ENCODE measurements around the gene ATOH8.

Gene ATOH8

GRCh38 chr2:85803704-85804425 is 50.1 kb downstream of the ATOH8 start:
- no peak for DNase-seq (ENCODE audit: low read depth, low spot score)
- H3K4me3 ChIP-seq (ENCODE audit: low read length) = no peak overlapping the region
- no peaks in the 10 kb centered on the region for H3K9me3 ChIP-seq (ENCODE audit: control insufficient read depth, insufficient read depth, low read length)
- no CpG with 5 or more reads among the region's 10 CpGs for WGBS (ENCODE audit: insufficient coverage, insufficient read length)
- no peak overlapping the region for H3K27ac ChIP-seq (ENCODE audit: low read length)
- no peaks in the 10 kb centered on the region for H3K36me3 ChIP-seq (ENCODE audit: control insufficient read depth, insufficient read depth, low read length)
- no peaks in the 10 kb centered on the region for H3K27me3 ChIP-seq (ENCODE audit: control insufficient read depth, insufficient read depth, low read length)
- no peaks in the 10 kb centered on the region for H3K4me1 ChIP-seq (ENCODE audit: control insufficient read depth, insufficient read depth, low read length)

DNA sequence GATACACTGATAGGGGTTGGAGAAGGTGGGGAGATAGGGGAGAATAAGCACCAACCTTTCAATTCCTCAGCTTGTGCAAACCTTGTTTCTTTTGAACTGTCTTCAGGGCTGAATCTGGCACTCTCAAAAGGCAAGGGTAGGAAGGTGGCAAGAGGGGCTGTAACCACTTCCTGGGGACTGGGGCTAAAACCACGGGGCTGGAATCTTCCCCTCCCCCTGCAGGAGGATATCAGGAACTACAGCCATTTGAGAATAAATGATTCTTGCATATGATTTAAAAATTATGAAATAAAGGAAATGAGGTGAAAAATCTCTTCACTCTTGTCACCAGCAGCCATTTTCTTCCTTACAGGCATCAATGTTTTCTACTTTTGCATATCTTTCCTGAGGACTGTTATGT is 50.8 kb downstream of the ATOH8 start:
- no CpG with 5 or more reads among the region's 1 CpG for WGBS (ENCODE audit: insufficient coverage, insufficient read length)
- H3K9me3 ChIP-seq (ENCODE audit: control insufficient read depth, insufficient read depth, low read length) = no peaks in the 10 kb centered on the region
- H3K4me1 ChIP-seq (ENCODE audit: control insufficient read depth, insufficient read depth, low read length) = no peaks in the 10 kb centered on the region
- no peak for DNase-seq (ENCODE audit: low read depth, low spot score)
- H3K36me3 ChIP-seq (ENCODE audit: control insufficient read depth, insufficient read depth, low read length) = no peaks in the 10 kb centered on the region
- H3K27ac ChIP-seq (ENCODE audit: low read length) = no peak overlapping the region
- no peaks in the 10 kb centered on the region for H3K27me3 ChIP-seq (ENCODE audit: control insufficient read depth, insufficient read depth, low read length)
- no peak overlapping the region for H3K4me3 ChIP-seq (ENCODE audit: low read length)

- Histone ChIP-seq H3K4me1 (ENCODE audit: control insufficient read depth, insufficient read depth, low read length) (peaks cover 2% of the 10 kb centered on the region; the same call in 1 of the 2 replicates), H3K36me3 (ENCODE audit: control insufficient read depth, insufficient read depth, low read length) (no peaks in the 10 kb centered on the region), H3K27me3 (ENCODE audit: control insufficient read depth, insufficient read depth, low read length) (no peaks in the 10 kb centered on the region), H3K4me3 (ENCODE audit: low read length) (no peak overlapping the region), H3K27ac (ENCODE audit: low read length) (no peak overlapping the region), H3K9me3 (ENCODE audit: control insufficient read depth, insufficient read depth, low read length) (no peaks in the 10 kb centered on the region)
- DNase-seq (ENCODE audit: low read depth, low spot score) = no peak
- no CpG with 5 or more reads among the region's 4 CpGs for WGBS (ENCODE audit: insufficient coverage, insufficient read length)
Measured at GRCh38 chr2:85806358-85807118, 52.7 kb downstream of the ATOH8 start.

DNA sequence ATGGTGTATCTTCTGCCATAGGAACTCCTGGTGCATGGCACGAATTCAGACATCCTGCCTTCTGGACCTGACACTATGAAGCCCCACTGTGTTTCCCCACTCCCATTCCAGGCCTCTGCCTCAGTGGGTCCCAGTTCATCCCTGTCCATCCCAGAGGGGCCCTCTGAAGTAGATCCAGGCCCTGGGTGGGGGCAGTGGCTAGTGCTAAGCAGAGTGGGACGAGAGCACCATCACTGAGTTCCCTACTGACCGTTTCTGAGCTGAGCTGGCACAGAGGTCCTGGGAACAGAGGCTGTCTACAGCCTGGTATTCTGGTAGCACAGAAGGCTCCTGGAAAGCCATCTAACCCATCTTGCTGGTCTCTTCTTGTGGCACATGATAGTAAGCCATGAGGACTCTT is 54.0 kb downstream of the ATOH8 start:
- no peak overlapping the region for H3K27ac ChIP-seq (ENCODE audit: low read length)
- no peaks in the 10 kb centered on the region for H3K9me3 ChIP-seq (ENCODE audit: control insufficient read depth, insufficient read depth, low read length)
- no CpG with 5 or more reads among the region's 3 CpGs for WGBS (ENCODE audit: insufficient coverage, insufficient read length)
- DNase-seq (ENCODE audit: low read depth, low spot score) = no peak
- no peak overlapping the region for H3K4me3 ChIP-seq (ENCODE audit: low read length)
- H3K27me3 ChIP-seq (ENCODE audit: control insufficient read depth, insufficient read depth, low read length) = no peaks in the 10 kb centered on the region
- H3K4me1 ChIP-seq (ENCODE audit: control insufficient read depth, insufficient read depth, low read length) = peaks cover 2% of the 10 kb centered on the region; the same call in 1 of the 2 replicates
- H3K36me3 ChIP-seq (ENCODE audit: control insufficient read depth, insufficient read depth, low read length) = no peaks in the 10 kb centered on the region

DNA sequence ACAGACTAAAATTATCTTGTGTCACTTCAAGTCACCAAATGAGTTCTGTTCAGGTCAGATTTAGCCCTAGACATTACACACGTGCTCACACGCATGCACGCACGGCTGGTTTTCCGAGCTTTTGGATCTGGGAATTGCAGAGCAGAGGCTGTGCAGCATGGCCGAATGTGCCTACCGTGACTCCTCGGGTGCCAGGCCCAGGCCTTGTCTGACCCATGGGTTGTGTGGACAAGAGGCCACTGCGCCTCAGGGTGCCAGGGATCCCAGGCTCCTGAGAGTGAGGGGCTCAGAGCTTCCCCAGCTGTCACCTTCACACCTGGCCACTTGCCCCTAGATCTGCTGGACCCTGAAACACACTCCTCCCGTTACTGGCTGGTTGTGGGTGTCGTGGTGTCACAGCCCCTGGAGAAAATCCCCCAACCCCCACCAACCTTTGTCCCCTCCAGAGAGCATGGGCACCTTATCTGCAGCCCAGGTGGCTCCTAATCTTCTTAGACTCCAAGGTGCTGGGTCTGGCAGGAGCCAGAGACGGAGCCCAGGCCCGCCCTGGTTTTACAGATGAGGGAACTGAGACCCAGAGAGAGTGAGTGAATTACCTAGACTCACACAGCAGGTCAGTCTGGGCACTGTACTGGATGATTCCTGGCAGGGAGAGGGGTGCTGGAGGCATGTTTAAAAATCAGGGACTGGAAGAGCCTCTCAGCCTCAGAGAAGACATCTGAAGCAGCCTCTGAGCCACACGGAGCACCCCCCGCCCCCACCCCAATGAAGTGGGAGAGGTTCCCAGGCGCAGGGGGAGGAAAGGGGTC is 56.8 kb downstream of the ATOH8 start:
- no CpG with 5 or more reads among the region's 16 CpGs for WGBS (ENCODE audit: insufficient coverage, insufficient read length)

DNA sequence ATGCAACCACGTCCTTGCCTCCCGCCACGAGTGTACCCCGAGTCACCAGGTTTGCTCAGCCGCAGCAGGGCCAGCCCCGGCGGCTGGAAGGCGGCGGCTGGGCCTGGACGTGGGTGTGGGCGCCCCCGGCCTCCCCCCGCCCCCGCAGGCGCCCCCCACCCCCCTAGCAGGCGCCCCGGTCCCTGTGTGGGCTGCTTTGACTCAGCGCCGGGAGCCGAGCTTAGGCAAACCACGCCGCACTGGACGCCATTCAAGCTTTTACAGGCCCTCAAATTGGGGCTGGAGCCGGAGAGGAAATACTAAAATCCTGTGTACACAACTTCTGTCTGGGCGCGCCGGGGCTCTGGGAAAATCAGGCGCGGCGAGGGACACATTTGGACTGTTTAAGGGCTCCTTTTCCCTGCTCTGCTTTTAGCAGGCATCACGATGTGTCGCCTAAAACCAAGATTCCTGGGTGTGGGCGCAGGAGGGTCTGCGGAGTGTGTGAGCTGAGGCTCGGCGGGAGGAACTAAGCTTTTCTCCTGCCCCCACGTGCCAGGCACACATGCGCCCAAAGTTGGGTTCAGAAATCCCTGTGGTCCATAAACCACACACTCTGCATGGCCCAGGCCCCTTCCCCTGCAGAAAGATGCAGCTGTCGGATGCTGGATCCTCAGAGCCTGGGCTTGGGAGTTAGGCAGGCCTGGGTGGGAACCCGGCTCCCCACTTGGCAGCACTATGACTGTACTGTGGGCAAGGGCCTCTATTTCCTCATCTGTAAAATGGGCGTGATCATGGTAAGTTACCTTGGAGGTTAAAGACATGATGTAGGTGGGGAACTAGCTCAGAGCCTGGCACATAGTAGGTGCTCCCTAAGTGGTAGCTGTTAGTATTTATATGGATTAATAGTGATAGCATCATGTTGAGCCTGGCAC is 57.6 kb downstream of the ATOH8 start:
- Histone ChIP-seq H3K27ac (ENCODE audit: low read length) (no peak overlapping the region), H3K27me3 (ENCODE audit: control insufficient read depth, insufficient read depth, low read length) (no peaks in the 10 kb centered on the region), H3K4me1 (ENCODE audit: control insufficient read depth, insufficient read depth, low read length) (peaks cover 2% of the 10 kb centered on the region; the same call in 1 of the 2 replicates), H3K36me3 (ENCODE audit: control insufficient read depth, insufficient read depth, low read length) (no peaks in the 10 kb centered on the region), H3K9me3 (ENCODE audit: control insufficient read depth, insufficient read depth, low read length) (no peaks in the 10 kb centered on the region), H3K4me3 (ENCODE audit: low read length) (no peak overlapping the region)
- no peak for DNase-seq (ENCODE audit: low read depth, low spot score)
- WGBS (ENCODE audit: insufficient coverage, insufficient read length) = no CpG with 5 or more reads among the region's 41 CpGs

More for the DNA sequence above, 56.8 kb downstream of the ATOH8 start:
- peaks cover 2% of the 10 kb centered on the region; the same call in 1 of the 2 replicates for H3K4me1 ChIP-seq (ENCODE audit: control insufficient read depth, insufficient read depth, low read length)
- no peaks in the 10 kb centered on the region for H3K9me3 ChIP-seq (ENCODE audit: control insufficient read depth, insufficient read depth, low read length)
- H3K27ac ChIP-seq (ENCODE audit: low read length) = no peak overlapping the region
- no peaks in the 10 kb centered on the region for H3K27me3 ChIP-seq (ENCODE audit: control insufficient read depth, insufficient read depth, low read length)
- DNase-seq (ENCODE audit: low read depth, low spot score) = no peak
- no peak overlapping the region for H3K4me3 ChIP-seq (ENCODE audit: low read length)
- H3K36me3 ChIP-seq (ENCODE audit: control insufficient read depth, insufficient read depth, low read length) = no peaks in the 10 kb centered on the region

- Histone ChIP-seq H3K9me3 (ENCODE audit: control insufficient read depth, insufficient read depth, low read length) (no peaks in the 10 kb centered on the region), H3K4me1 (ENCODE audit: control insufficient read depth, insufficient read depth, low read length) (peaks cover 2% of the 10 kb centered on the region; the same call in 1 of the 2 replicates), H3K4me3 (ENCODE audit: low read length) (no peak overlapping the region), H3K27ac (ENCODE audit: low read length) (no peak overlapping the region), H3K36me3 (ENCODE audit: control insufficient read depth, insufficient read depth, low read length) (no peaks in the 10 kb centered on the region), H3K27me3 (ENCODE audit: control insufficient read depth, insufficient read depth, low read length) (no peaks in the 10 kb centered on the region)
- no CpG with 5 or more reads among the region's 10 CpGs for WGBS (ENCODE audit: insufficient coverage, insufficient read length)
- DNase-seq (ENCODE audit: low read depth, low spot score) = no peak
Measured at GRCh38 chr2:85812094-85812735, 58.4 kb downstream of the ATOH8 start.

DNA sequence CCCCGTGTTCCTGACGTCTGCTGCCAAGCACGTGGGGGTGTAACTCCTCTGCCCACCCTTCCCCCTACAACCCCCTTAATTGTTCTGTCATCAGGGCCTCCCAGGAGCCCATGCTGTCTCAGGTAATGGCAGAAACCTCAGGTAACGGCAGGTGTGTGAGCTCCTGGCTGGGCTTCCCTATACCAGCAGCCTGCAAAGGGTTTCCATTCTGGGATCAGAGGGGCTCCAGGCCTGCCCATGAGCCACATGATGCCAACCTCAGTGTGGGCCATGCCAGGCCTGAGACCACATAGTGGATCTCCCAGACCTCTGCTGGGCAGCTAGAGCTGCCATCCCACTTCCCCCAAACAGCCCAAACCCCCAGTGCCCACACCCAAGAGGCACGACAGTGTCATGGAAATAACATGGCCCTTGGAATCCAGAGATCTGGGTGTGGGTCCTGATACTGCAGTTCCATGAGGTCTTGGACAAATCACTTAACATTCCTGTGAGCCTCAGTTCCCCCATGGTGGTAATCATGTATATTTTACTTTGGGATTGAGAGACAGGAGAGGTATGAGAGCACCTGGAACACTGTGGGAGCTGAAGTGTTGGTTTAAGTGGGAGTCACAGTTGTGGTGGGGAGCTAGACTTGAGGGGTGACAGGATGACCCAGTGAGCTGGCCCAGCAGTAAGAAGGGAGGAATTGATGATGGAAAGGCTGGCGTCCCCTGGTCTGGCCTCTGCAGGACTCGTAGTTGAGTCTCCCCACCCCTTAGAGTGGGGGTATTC is 59.6 kb downstream of the ATOH8 start:
- H3K27me3 ChIP-seq (ENCODE audit: control insufficient read depth, insufficient read depth, low read length) = no peaks in the 10 kb centered on the region
- no peaks in the 10 kb centered on the region for H3K36me3 ChIP-seq (ENCODE audit: control insufficient read depth, insufficient read depth, low read length)
- no peak overlapping the region for H3K4me3 ChIP-seq (ENCODE audit: low read length)
- WGBS (ENCODE audit: insufficient coverage, insufficient read length) = no CpG with 5 or more reads among the region's 7 CpGs
- peaks cover 5% of the 10 kb centered on the region for H3K4me1 ChIP-seq (ENCODE audit: control insufficient read depth, insufficient read depth, low read length)
- no peak for DNase-seq (ENCODE audit: low read depth, low spot score)
- H3K9me3 ChIP-seq (ENCODE audit: control insufficient read depth, insufficient read depth, low read length) = no peaks in the 10 kb centered on the region
- no peak overlapping the region for H3K27ac ChIP-seq (ENCODE audit: low read length)

Data from iPS DF 6.9 (cell line).